Psoas muscle (tissue), 8 donors: Measurements from ENCODE around the gene MEX3D. TPM values are rescaled to one million over a fixed set of nuclear protein-coding genes. Genes with fewer than 3 reads are reported as not detected.

ENCODE experiments used
- ATAC-seq, 4 donors: fragments of 200-7000 bp; cut with Tn5 transposase; one replicate each; pipeline ENCODE4 v1.9.1; 2020; ENCODE audit warnings: moderate library complexity in 3 of 4, mild to moderate bottlenecking in 2 of 4
- DNase-seq, 2 donors: peaks; one replicate each; pipeline ENCODE4 v3.0.0-alpha.2; 2020
- H3K27ac ChIP-seq: fragments of 200-600 bp; one replicate; pipeline ENCODE4 v1.8.0; 2022
- H3K27me3 ChIP-seq, 3 donors: fragments of 200-600 bp in 1 of 3; one replicate each; pipeline versions ENCODE4 v1.6.1 to v1.8.0; 2013 to 2022; ENCODE audit warnings: low read length in 2 of 3, mild to moderate bottlenecking in 2 of 3, moderate library complexity in 1 of 3; ENCODE audit not compliant: insufficient read depth in 3 of 3
- H3K36me3 ChIP-seq, 2 donors: fragments of 200-600 bp in 1 of 2; one replicate each; pipeline versions ENCODE4 v1.6.1 to v1.8.0; 2013 to 2022; ENCODE audit warnings: low read depth in 1 of 2, mild to moderate bottlenecking in 1 of 2, moderate library complexity in 1 of 2; ENCODE audit not compliant: insufficient read depth in 1 of 2
- H3K4me1 ChIP-seq: fragments of 200-600 bp; one replicate; pipeline ENCODE4 v1.8.0; 2022
- H3K4me3 ChIP-seq: fragments of 200-600 bp; one replicate; pipeline ENCODE4 v1.8.0; 2022; ENCODE audit warnings: mild to moderate bottlenecking
- H3K9me3 ChIP-seq: fragments of 200-600 bp; one replicate; pipeline ENCODE4 v1.8.0; 2022
- CTCF ChIP-seq: fragments of 200-600 bp; IDR thresholded peaks from one replicate; pipeline ENCODE4 v1.8.0; 2022; ENCODE audit warnings: antibody characterized with exemption
- WGBS, 3 donors: extraction: QIAGEN DNeasy Blood & Tissue Kit; methylation state at CpG; one replicate each; pipeline versions ENCODE4 v1.1.6 to v1.1.7; 2013; 5-methylcytosine and 5-hydroxymethylcytosine counted together
- intact Hi-C, 2 donors: fragments of 100-400 bp; cut with DNase I; formaldehyde crosslinking; loops; one replicate each; pipeline versions ENCODE4 v1.11.0 to v1.14.2; 2022
- polyA plus RNA-seq, 3 donors: library from polyadenylated mRNA; stranded (reverse); fragments of 200-250 nt; gene quantifications; one replicate each; pipeline ENCODE4 v1.2.3, GENCODE V29; 2013
- total RNA-seq, 4 donors: library from RNA; stranded (reverse); fragmentation: NEBNext Ultra II Directional in 2 of 4; extraction: Animal tissue kit (Norgen Biotek cat#: 25700) in 2 of 4; gene quantifications; one replicate each; pipeline versions ENCODE4 v1.2.1 to v1.2.4, GENCODE V29; 2021 to 2023
- donor health status: healthy with polysubstance abuse.
- donor health status: DM: no; HTN: no; CAD: no; lungs with moderate emphysema.
- donor health status: Bipolar disorder and iron deficiency.
- donor health status: healthy.
- donor health status: DM: yes; HTN: yes; CAD: no.
- donor health status: DM: no; HTN: no; CAD: no.
- donor health status: DM: no; HTN: no; CAD: no.
- donor health status: DM: yes; HTN: yes; CAD: no.

The MEX3D gene
- total and polyA plus RNA-seq, 7 donors = 0.70 to 3.7 (median 2.5) TPM

GRCh38 chr19:1599460-1599846 lies 31.3 kb upstream of the MEX3D start:
- no peak for TF ChIP-seq CTCF
- H3K27me3 ChIP-seq = no peaks in the 10 kb centered on the region
- H3K4me3 ChIP-seq = no peak overlapping the region
- no peak for ATAC-seq
- intact Hi-C loops = no loop called here
- peaks cover 24% of the 10 kb centered on the region for H3K4me1 ChIP-seq
- H3K36me3 ChIP-seq = peaks cover 7 to 73% of the 10 kb centered on the region in 2 donors
- no peaks in the 10 kb centered on the region for H3K9me3 ChIP-seq
- no peak overlapping the region for H3K27ac ChIP-seq
- no peak for DNase-seq
- 92 to 95% (median 92%) methylated on average over 12 to 15 of the region's 15 CpGs for WGBS, 3 donors

- Histone ChIP-seq H3K27ac (no peak overlapping the region), H3K27me3 (no peaks in the 10 kb centered on the region), H3K36me3 (peaks cover 7 to 75% of the 10 kb centered on the region in 2 donors), H3K9me3 (no peaks in the 10 kb centered on the region), H3K4me1 (peaks cover 19% of the 10 kb centered on the region), H3K4me3 (no peak overlapping the region)
- no peak for TF ChIP-seq CTCF
- intact Hi-C loops = no loop called here
- WGBS, 3 donors = 84 to 89% (median 84%) methylated on average over 20 of the region's 20 CpGs
- DNase-seq (no peak), ATAC-seq (no peak)
These were observed 30.8 kb upstream of the MEX3D start for GRCh38 chr19:1598777-1599459.

GRCh38 chr19:1593501-1593772 lies 25.3 kb upstream of the MEX3D start:
- ATAC-seq = no peak
- DNase-seq = no peak
- H3K9me3 ChIP-seq = no peaks in the 10 kb centered on the region
- WGBS, 3 donors = 25 to 37% (median 32%) methylated on average over 10 of the region's 10 CpGs
- H3K27me3 ChIP-seq = no peaks in the 10 kb centered on the region
- H3K4me1 ChIP-seq = peaks cover 20% of the 10 kb centered on the region
- H3K36me3 ChIP-seq = peaks cover 7 to 42% of the 10 kb centered on the region in 2 donors
- intact Hi-C loops = no loop called here
- no peak for TF ChIP-seq CTCF
- H3K4me3 ChIP-seq = peak overlapping the region; percentile 79
- H3K27ac ChIP-seq = peak overlapping the region; percentile 91

- Histone ChIP-seq H3K36me3 (peaks cover 7 to 37% of the 10 kb centered on the region in 2 donors), H3K27ac (peak within 1 kb of the TSS; percentile 97), H3K4me3 (peak within 1 kb of the TSS; percentile 95), H3K4me1 (peaks cover 25% of the 10 kb centered on the region), H3K27me3 (no peaks in the 10 kb centered on the region), H3K9me3 (no peaks in the 10 kb centered on the region)
- intact Hi-C loops = no loop called here
- 1% methylated on average over 30 to 67 of the region's 68 CpGs for WGBS, 3 donors
- no peak for TF ChIP-seq CTCF
- peak; percentile 90 to 93 (median 92) for ATAC-seq
- DNase-seq = peak; percentile 94 to 97
These were observed 24.8 kb upstream of the MEX3D start, which contains the start of gene MBD3 for GRCh38 chr19:1592755-1593500. Gene MBD3 (minus strand): TSS chr19:1592865. CDS start chr19:1592631, 234 bp downstream.
